Right lobe of liver (tissue), 6 donors: Measurements from ENCODE around the gene CACNG8. TPM values are rescaled to one million over a fixed set of nuclear protein-coding genes. Genes with fewer than 3 reads are reported as not detected.

Experiments used
- ATAC-seq, 4 donors: fragments of 200-7000 bp; cut with Tn5 transposase; one replicate each; pipeline ENCODE4 v1.9.1; 2020; ENCODE audit warnings: mild to moderate bottlenecking in 4 of 4, moderate library complexity in 4 of 4
- DNase-seq, 3 donors: peaks; one replicate each; pipeline ENCODE4 v3.0.0-alpha.2; 2020
- H3K27ac ChIP-seq, 3 donors: fragments of 200-600 bp; one replicate each; pipeline ENCODE4 v1.8.0; 2022
- H3K27me3 ChIP-seq, 2 donors: fragments of 200-600 bp; one replicate each; pipeline ENCODE4 v1.8.0; 2022
- H3K36me3 ChIP-seq, 4 donors: fragments of 200-600 bp; sonication (generic) in 1 of 4; one replicate each; pipeline versions ENCODE4 v1.5.1 to v1.8.0; 2017 to 2022; ENCODE audit warnings: control low read depth in 1 of 4
- H3K4me1 ChIP-seq, 4 donors: fragments of 200-600 bp; sonication (generic) in 1 of 4; one replicate each; pipeline versions ENCODE4 v1.5.1 to v1.8.0; 2017 to 2022; ENCODE audit warnings: control low read depth in 1 of 4
- H3K4me3 ChIP-seq, 3 donors: fragments of 200-600 bp; one replicate each; pipeline ENCODE4 v1.8.0; 2022
- H3K9me3 ChIP-seq, 4 donors: fragments of 200-600 bp; sonication (generic) in 1 of 4; one replicate each; pipeline versions ENCODE4 v1.5.1 to v1.8.0; 2017 to 2022; ENCODE audit warnings: control low read depth in 1 of 4
- POLR2A ChIP-seq: fragments of 450-650 bp; IDR thresholded peaks from one replicate; pipeline ENCODE4 v1.6.1; 2017; ENCODE audit warnings: antibody characterized with exemption, mild to moderate bottlenecking
- WGBS: methylation state at CpG from one replicate; pipeline ENCODE4 v1.1.6; 2018; ENCODE audit warnings: low coverage, low lambda C conversion rate; ENCODE audit not compliant: insufficient coverage; ENCODE audit errors: missing lambda C conversion rate; 5-methylcytosine and 5-hydroxymethylcytosine counted together
- intact Hi-C, 2 donors: fragments of 100-400 bp; cut with DNase I; formaldehyde crosslinking; loops; one replicate each; pipeline versions ENCODE4 v1.11.2 to v1.14.1; 2022
- total RNA-seq, 6 experiments: library from RNA; depleted of rRNA in 2 of 6; stranded (reverse); fragments of >200 nt in 2 of 6; fragmentation: NEBNext Ultra II Directional in 3 of 6; extraction: Animal tissue kit (Norgen Biotek cat#: 25700) in 3 of 6; gene quantifications; one replicate each; pipeline versions ENCODE4 v1.1.0 to v1.2.4, GENCODE V29; 2016 to 2023
- TF ChIP-seq, protein P1 (sequence below), 4 donors: fragments of 200-600 bp in 3 of 4; fragments of 450-650 bp in 1 of 4; IDR thresholded peaks; one replicate each; pipeline versions ENCODE4 v1.5.1 to v1.8.0; 2016 to 2022; ENCODE audit warnings: antibody characterized with exemption in 4 of 4, mild to moderate bottlenecking in 2 of 4
- donor health status: DM: no; HTN: yes; CAD: no.
- donor health status: DM: no; HTN: no; CAD: no.
- donor health status: DM: no; HTN: no; CAD: no.
- donor health status: DM: no; HTN: yes; CAD: no.
- donor health status: DM: no; HTN: yes; CAD: no.

Gene CACNG8
- total RNA-seq, 6 experiments from 2014 or later = 0.02 TPM; not detected in 5

DNA sequence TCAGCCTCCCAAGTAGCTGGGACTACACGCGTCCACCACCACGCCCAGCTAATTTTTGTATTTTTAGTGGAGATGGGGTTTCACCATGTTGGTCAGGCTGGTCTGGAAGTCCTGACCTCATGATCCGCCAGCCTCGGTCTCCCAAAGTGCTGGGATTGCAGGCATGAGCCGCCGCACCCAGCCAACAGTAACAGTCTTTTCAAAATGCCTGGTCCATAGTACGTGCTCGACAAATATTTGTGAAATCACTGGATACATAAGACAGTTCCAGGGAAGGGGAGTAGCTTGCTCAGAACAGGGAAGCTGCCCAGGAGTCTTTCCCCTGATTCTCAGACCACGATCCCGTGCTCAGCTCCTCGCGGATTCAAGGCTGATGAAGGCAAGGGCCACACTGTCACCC, 59.2 kb downstream of the CACNG8 start:
- Histone ChIP-seq H3K27me3 (peaks cover 0 to 5% of the 10 kb centered on the region in 2 donors), H3K4me3 (no peak overlapping the region), H3K4me1 (no peaks in the 10 kb centered on the region), H3K36me3 (no peaks in the 10 kb centered on the region), H3K9me3 (no peaks in the 10 kb centered on the region), H3K27ac (no peak overlapping the region)
- ATAC-seq (no peak), DNase-seq (no peak)
- TF ChIP-seq, protein P1, sequence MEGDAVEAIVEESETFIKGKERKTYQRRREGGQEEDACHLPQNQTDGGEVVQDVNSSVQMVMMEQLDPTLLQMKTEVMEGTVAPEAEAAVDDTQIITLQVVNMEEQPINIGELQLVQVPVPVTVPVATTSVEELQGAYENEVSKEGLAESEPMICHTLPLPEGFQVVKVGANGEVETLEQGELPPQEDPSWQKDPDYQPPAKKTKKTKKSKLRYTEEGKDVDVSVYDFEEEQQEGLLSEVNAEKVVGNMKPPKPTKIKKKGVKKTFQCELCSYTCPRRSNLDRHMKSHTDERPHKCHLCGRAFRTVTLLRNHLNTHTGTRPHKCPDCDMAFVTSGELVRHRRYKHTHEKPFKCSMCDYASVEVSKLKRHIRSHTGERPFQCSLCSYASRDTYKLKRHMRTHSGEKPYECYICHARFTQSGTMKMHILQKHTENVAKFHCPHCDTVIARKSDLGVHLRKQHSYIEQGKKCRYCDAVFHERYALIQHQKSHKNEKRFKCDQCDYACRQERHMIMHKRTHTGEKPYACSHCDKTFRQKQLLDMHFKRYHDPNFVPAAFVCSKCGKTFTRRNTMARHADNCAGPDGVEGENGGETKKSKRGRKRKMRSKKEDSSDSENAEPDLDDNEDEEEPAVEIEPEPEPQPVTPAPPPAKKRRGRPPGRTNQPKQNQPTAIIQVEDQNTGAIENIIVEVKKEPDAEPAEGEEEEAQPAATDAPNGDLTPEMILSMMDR (IDR thresholded peaks at IDR 0.05) = no peak
- intact Hi-C loops = loop anchor here (10.0 kb wide), 2 partner anchors 167 to 177 kb away; no protein-coding TSS in a partner anchor
- WGBS = 76% methylated on average over 5 of the region's 13 CpGs

- intact Hi-C loops = loop anchor here (10.0 kb wide), 2 partner anchors 168 to 178 kb away; no protein-coding TSS in a partner anchor
- Histone ChIP-seq H3K36me3 (no peaks in the 10 kb centered on the region), H3K27ac (no peak overlapping the region), H3K27me3 (peaks cover 0 to 5% of the 10 kb centered on the region in 2 donors), H3K4me3 (no peak overlapping the region), H3K4me1 (no peaks in the 10 kb centered on the region), H3K9me3 (no peaks in the 10 kb centered on the region)
- TF ChIP-seq, protein P1 (IDR thresholded peaks at IDR 0.05) = no peak
- TF ChIP-seq POLR2A = no peak
- ATAC-seq (no peak), DNase-seq (no peak)
- 5% methylated on average over 2 of the region's 3 CpGs for WGBS
Observed at GRCh38 chr19:54023191-54023590, 60.5 kb downstream of the CACNG8 start.

DNA sequence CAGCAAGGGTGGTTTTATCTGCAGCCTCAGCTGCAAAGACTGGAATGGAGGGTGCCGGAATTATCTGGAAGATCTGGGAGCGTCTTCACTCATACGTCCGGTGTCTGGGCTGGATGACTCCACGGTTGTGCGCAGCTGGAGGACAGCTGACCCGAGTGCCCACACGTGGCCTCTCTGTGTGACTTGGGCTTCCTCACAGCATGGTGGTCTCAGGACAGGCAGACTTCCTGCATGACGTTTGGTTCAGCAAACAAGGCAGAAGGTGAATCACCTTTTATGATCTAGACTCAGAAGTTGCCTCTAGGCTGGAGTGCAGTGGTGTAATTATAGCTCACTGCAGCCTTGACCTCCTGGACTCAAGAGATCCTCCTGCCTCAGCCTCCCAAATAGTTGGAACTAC, 61.9 kb downstream of the CACNG8 start:
- DNase-seq (no peak), ATAC-seq (no peak)
- WGBS = 42% methylated on average over 3 of the region's 9 CpGs
- TF ChIP-seq, protein P1 (IDR thresholded peaks at IDR 0.05) = no peak
- no peak for TF ChIP-seq POLR2A
- Histone ChIP-seq H3K27me3 (peaks cover 0 to 5% of the 10 kb centered on the region in 2 donors), H3K36me3 (no peaks in the 10 kb centered on the region), H3K9me3 (no peaks in the 10 kb centered on the region), H3K4me1 (no peaks in the 10 kb centered on the region), H3K27ac (no peak overlapping the region), H3K4me3 (no peak overlapping the region)
- intact Hi-C loops = loop anchor here (10.0 kb wide), 2 partner anchors 170 to 180 kb away; no protein-coding TSS in a partner anchor

DNA sequence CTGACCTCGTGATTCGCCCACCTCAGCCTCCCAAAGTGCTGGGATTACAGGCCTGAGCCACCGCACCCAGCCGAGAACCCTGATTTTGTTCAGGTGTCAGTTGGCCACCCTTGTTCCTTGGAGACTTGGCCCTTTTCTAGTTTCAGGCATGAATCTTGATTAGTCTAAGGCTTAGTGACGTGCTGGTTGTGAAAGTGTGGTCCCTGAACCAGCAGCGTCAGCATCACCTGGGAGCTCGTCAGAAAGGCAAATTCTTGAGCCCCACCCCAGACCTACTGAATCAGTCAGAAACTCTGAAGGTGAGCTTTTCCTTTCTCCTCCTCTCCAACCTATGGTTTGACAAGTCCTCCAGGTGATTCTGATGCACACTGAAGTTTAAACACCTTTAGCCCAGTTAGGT, 63.9 kb downstream of the CACNG8 start:
- H3K4me1 ChIP-seq = no peaks in the 10 kb centered on the region
- ATAC-seq (no peak), DNase-seq (no peak)
- H3K36me3 ChIP-seq = no peaks in the 10 kb centered on the region
- peaks cover 0 to 5% of the 10 kb centered on the region in 2 donors for H3K27me3 ChIP-seq
- no peaks in the 10 kb centered on the region for H3K9me3 ChIP-seq
- no peak overlapping the region for H3K4me3 ChIP-seq
- intact Hi-C loops = loop anchor here (10.0 kb wide), 2 partner anchors 172 to 182 kb away; no protein-coding TSS in a partner anchor
- 51% methylated on average over 7 of the region's 7 CpGs for WGBS
- no peak overlapping the region for H3K27ac ChIP-seq
- TF ChIP-seq POLR2A = no peak
- TF ChIP-seq, protein P1 (IDR thresholded peaks at IDR 0.05) = no peak
